Ishikawa (cell line): ENCODE results near the gene DND1.

Experiments
- CEBPB ChIP-seq: IDR thresholded peaks from 2 replicates; pipeline ENCODE4 v1.6.1; 2012
- CREB1 ChIP-seq: IDR thresholded peaks from 2 replicates; pipeline ENCODE4 v1.6.1; 2012; ENCODE audit warnings: low read depth
- EGR1 ChIP-seq: IDR thresholded peaks from 2 replicates; pipeline ENCODE4 v1.6.1; 2012
- EP300 ChIP-seq: IDR thresholded peaks from 2 replicates; pipeline ENCODE4 v1.6.1; 2012; ENCODE audit warnings: borderline replicate concordance
- FOXM1 ChIP-seq: IDR thresholded peaks from 2 replicates; pipeline ENCODE4 v1.6.1; 2012; ENCODE audit warnings: low read depth, borderline replicate concordance
- NFIC ChIP-seq: IDR thresholded peaks from 2 replicates; pipeline ENCODE4 v1.6.1; 2012
- RAD21 ChIP-seq: IDR thresholded peaks from 2 replicates; pipeline ENCODE4 v1.6.1; 2012; ENCODE audit warnings: low read depth
- TAF1 ChIP-seq: IDR thresholded peaks from 2 replicates; pipeline ENCODE4 v1.6.1; 2012; ENCODE audit warnings: low read depth, mild to moderate bottlenecking
- TCF12 ChIP-seq: IDR thresholded peaks from 2 replicates; pipeline ENCODE4 v1.6.1; 2012; ENCODE audit warnings: low read depth
- TEAD4 ChIP-seq: IDR thresholded peaks from 2 replicates; pipeline ENCODE4 v1.6.1; 2012
- USF1 ChIP-seq: IDR thresholded peaks from 2 replicates; pipeline ENCODE4 v1.6.1; 2012
- YY1 ChIP-seq: IDR thresholded peaks from 2 replicates; pipeline ENCODE4 v1.6.1; 2012; ENCODE audit warnings: low read depth
- ZBTB7A ChIP-seq: IDR thresholded peaks from 2 replicates; pipeline ENCODE4 v1.6.1; 2012; ENCODE audit warnings: low read depth
- TF ChIP-seq, protein P1 (sequence below): IDR thresholded peaks from 2 replicates; pipeline ENCODE4 v1.6.1; 2012
- TF ChIP-seq, protein P2 (sequence below): IDR thresholded peaks from 2 replicates; pipeline ENCODE4 v1.6.1; 2012; ENCODE audit warnings: low read depth, mild to moderate bottlenecking

DND1 gene

GRCh38 chr5:140647042-140647419 lies 26.3 kb downstream of the DND1 start:
- TF ChIP-seq EP300 (no peak), ZBTB7A (0 out of 2 replicates have a peak, but pooled peaks have one; percentile 30)

- TF ChIP-seq, protein P1, sequence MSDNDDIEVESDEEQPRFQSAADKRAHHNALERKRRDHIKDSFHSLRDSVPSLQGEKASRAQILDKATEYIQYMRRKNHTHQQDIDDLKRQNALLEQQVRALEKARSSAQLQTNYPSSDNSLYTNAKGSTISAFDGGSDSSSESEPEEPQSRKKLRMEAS: no peak
- TF ChIP-seq ZBTB7A: no peak
- no peak for TF ChIP-seq EGR1
- no peak for TF ChIP-seq USF1
- no peak for TF ChIP-seq CEBPB
- TF ChIP-seq RAD21: no peak
- no peak for TF ChIP-seq TCF12
- TF ChIP-seq YY1: no peak
- no peak for TF ChIP-seq FOXM1
- no peak for TF ChIP-seq EP300
Measured at GRCh38 chr5:140642718-140643117, 30.7 kb downstream of the DND1 start.

- no peak for TF ChIP-seq TAF1
- TF ChIP-seq EP300: no peak
- TF ChIP-seq ZBTB7A: no peak
- no peak for TF ChIP-seq FOXM1
- no peak for TF ChIP-seq EGR1
- TF ChIP-seq CEBPB: no peak
- no peak for TF ChIP-seq CREB1
Measured at GRCh38 chr5:140641716-140642115, 31.7 kb downstream of the DND1 start.

- no peak for TF ChIP-seq CREB1
- no peak for TF ChIP-seq USF1
- peak; percentile 73 for TF ChIP-seq TAF1
- TF ChIP-seq CEBPB: 0 out of 2 replicates have a peak, but pooled peaks have one; percentile 36
- TF ChIP-seq NFIC: no peak
- TF ChIP-seq, protein P1: peak; percentile 83
- TF ChIP-seq FOXM1: no peak
- peak; percentile 59 for TF ChIP-seq RAD21
- TF ChIP-seq, protein P2, sequence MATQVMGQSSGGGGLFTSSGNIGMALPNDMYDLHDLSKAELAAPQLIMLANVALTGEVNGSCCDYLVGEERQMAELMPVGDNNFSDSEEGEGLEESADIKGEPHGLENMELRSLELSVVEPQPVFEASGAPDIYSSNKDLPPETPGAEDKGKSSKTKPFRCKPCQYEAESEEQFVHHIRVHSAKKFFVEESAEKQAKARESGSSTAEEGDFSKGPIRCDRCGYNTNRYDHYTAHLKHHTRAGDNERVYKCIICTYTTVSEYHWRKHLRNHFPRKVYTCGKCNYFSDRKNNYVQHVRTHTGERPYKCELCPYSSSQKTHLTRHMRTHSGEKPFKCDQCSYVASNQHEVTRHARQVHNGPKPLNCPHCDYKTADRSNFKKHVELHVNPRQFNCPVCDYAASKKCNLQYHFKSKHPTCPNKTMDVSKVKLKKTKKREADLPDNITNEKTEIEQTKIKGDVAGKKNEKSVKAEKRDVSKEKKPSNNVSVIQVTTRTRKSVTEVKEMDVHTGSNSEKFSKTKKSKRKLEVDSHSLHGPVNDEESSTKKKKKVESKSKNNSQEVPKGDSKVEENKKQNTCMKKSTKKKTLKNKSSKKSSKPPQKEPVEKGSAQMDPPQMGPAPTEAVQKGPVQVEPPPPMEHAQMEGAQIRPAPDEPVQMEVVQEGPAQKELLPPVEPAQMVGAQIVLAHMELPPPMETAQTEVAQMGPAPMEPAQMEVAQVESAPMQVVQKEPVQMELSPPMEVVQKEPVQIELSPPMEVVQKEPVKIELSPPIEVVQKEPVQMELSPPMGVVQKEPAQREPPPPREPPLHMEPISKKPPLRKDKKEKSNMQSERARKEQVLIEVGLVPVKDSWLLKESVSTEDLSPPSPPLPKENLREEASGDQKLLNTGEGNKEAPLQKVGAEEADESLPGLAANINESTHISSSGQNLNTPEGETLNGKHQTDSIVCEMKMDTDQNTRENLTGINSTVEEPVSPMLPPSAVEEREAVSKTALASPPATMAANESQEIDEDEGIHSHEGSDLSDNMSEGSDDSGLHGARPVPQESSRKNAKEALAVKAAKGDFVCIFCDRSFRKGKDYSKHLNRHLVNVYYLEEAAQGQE: no peak
- TF ChIP-seq TEAD4: no peak
- TF ChIP-seq TCF12: no peak
- TF ChIP-seq EP300: no peak; the same call in 1 of the 2 replicates
- peak; percentile 62; the same call in 1 of the 2 replicates for TF ChIP-seq ZBTB7A
- TF ChIP-seq YY1: peak; percentile 50; the same call in 1 of the 2 replicates
- no peak for TF ChIP-seq EGR1
Measured at GRCh38 chr5:140639148-140639981, 34.0 kb downstream of the DND1 start, which contains the start of gene TMCO6. Gene TMCO6 (plus strand): TSS chr5:140639451. CDS start chr5:140639528, 77 bp downstream.

DNA sequence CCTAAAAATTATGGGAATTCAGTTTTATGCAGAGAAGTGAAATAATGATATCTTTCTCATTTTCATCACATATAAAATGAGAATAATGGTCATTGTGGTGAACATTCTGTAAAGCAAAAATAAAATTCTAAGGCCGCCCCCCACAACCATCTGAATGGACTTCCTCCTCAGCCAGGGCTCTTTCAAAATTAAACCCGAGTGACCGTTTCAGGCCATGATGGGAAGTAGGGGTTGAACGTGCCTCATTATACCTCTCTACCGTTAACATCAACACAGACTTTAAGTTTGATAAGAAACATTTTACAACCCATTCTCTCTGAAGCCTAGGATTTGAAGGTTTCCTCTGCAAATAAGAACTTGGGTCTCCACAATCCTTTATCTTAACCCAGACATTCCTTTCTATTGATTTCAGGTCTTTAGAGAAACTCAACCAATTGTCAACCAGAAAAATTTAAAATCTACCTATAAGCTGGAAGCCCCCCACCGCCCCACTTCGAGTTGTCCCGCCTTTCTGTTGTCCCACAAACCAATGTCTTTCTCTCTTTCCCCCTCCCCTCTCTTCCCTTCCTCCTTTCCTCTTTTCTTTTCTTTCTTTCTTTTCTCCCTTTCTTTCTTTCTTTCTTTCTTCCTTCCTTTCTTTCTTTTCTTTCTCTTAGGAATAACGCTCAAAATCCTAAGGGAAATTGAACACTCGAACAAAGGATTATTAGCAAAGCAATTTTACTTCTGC lies 35.8 kb downstream of the DND1 start:
- no peak for TF ChIP-seq TAF1
- no peak for TF ChIP-seq CREB1
- no peak for TF ChIP-seq TEAD4
- TF ChIP-seq, protein P1: no peak
- TF ChIP-seq EP300: no peak
- TF ChIP-seq FOXM1: no peak
- TF ChIP-seq USF1: no peak
- TF ChIP-seq EGR1: no peak
- no peak for TF ChIP-seq RAD21
- TF ChIP-seq CEBPB: no peak
- TF ChIP-seq TCF12: no peak
- TF ChIP-seq NFIC: no peak
- TF ChIP-seq, protein P2: no peak
- no peak for TF ChIP-seq YY1
- no peak for TF ChIP-seq ZBTB7A
